PFSK-1 (cell line): Measurements from ENCODE around the gene PHACTR4.
A peak's percentile ranks its signal among the peaks of the same experiment; 100 is the strongest.

ENCODE experiments used
- FOXP2 ChIP-seq: optimal IDR thresholded peaks from 2 replicates; pipeline ENCODE3; 2011; ENCODE audit warnings: borderline replicate concordance, control low read depth, inconsistent platforms; ENCODE audit not compliant: insufficient read depth; ENCODE audit errors: extremely low read length, extremely low read depth
- POLR2AphosphoS5 ChIP-seq: IDR thresholded peaks from 2 replicates; pipeline ENCODE4 v1.6.1; 2012; ENCODE audit warnings: low read depth, mild to moderate bottlenecking, control low read depth, low read length, moderate library complexity
- REST ChIP-seq, 2 experiments: IDR thresholded peaks; 2 replicates each; pipeline versions ENCODE4 v1.6.1 to v1.8.0; 2011 to 2012; ENCODE audit warnings: low read depth in 2 of 2, low read length in 2 of 2, control low read depth in 1 of 2, inconsistent platforms in 1 of 2, mild to moderate bottlenecking in 1 of 2, moderate library complexity in 1 of 2; ENCODE audit not compliant: insufficient read depth in 1 of 2
- SIN3A ChIP-seq: IDR thresholded peaks from 2 replicates; pipeline ENCODE4 v1.6.1; 2012; ENCODE audit warnings: mild to moderate bottlenecking, low read length, moderate library complexity, borderline replicate concordance; ENCODE audit not compliant: insufficient read depth
- TAF1 ChIP-seq: IDR thresholded peaks from 2 replicates; pipeline ENCODE4 v1.6.1; 2012; ENCODE audit warnings: low read length, control low read depth, borderline replicate concordance; ENCODE audit not compliant: insufficient read depth

The PHACTR4 gene

GRCh38 chr1:28506907-28507246 is 137.3 kb downstream of the PHACTR4 start:
- TF ChIP-seq FOXP2: no peak
- TF ChIP-seq TAF1: no peak
- no peak for TF ChIP-seq POLR2AphosphoS5
- no peak for TF ChIP-seq SIN3A
- TF ChIP-seq REST (IDR thresholded peaks at IDR 0.05; ENCODE audit: insufficient read depth in 1 of 2, low read depth in 2 of 2, low read length in 2 of 2): no peak

GRCh38 chr1:28507247-28507645 is 137.7 kb downstream of the PHACTR4 start:
- TF ChIP-seq TAF1: no peak
- TF ChIP-seq REST (IDR thresholded peaks at IDR 0.05; ENCODE audit: insufficient read depth in 1 of 2, low read depth in 2 of 2, low read length in 2 of 2): 0 out of 4 replicates have a peak, but pooled peaks of 1 of the 2 experiments have one; percentile 19
- TF ChIP-seq FOXP2: no peak
- TF ChIP-seq POLR2AphosphoS5: peak; percentile 70; the same call in 1 of the 2 replicates

GRCh38 chr1:28507646-28508434 is 138.3 kb downstream of the PHACTR4 start:
- peak; percentile 9; the same call in 1 of the 2 replicates for TF ChIP-seq POLR2AphosphoS5
- TF ChIP-seq TAF1: no peak

GRCh38 chr1:28508435-28508754 is 138.9 kb downstream of the PHACTR4 start:
- 0 out of 4 replicates have a peak, but pooled peaks of 1 of the 2 experiments have one; percentile 8 for TF ChIP-seq REST (IDR thresholded peaks at IDR 0.05; ENCODE audit: insufficient read depth in 1 of 2, low read depth in 2 of 2, low read length in 2 of 2)
- TF ChIP-seq TAF1: no peak
- TF ChIP-seq SIN3A: no peak
- peak; percentile 96 for TF ChIP-seq POLR2AphosphoS5

GRCh38 chr1:28509705-28510272 is 140.2 kb downstream of the PHACTR4 start:
- TF ChIP-seq FOXP2: no peak
- peak; percentile 82 for TF ChIP-seq POLR2AphosphoS5

- TF ChIP-seq SIN3A (peak; percentile 86; the same call in 1 of the 2 replicates), REST (IDR thresholded peaks at IDR 0.05; ENCODE audit: insufficient read depth in 1 of 2, low read depth in 2 of 2, low read length in 2 of 2) (no peak), TAF1 (peak; percentile 47; the same call in 1 of the 2 replicates), POLR2AphosphoS5 (peak; percentile 97), FOXP2 (no peak)
Measured at GRCh38 chr1:28510273-28510969, 140.9 kb downstream of the PHACTR4 start.
